BJ (cell line): ENCODE measurements around the gene HES1. TPM values are rescaled to one million over a fixed set of nuclear protein-coding genes. Genes with fewer than 3 reads are reported as not detected.
"Not testable (repeated sequence)": the region's sequence is repeated elsewhere in the genome, so short reads cannot be mapped to it uniquely, and the experiment has no call there.

Experiments used
- CTCF ChIA-PET: fragments of 350-600 bp; formaldehyde crosslinking; extraction: SDS; loops from one replicate; lab custom pipeline; 2021; ENCODE audit warnings: antibody characterized with exemption, inconsistent platforms; lab: Yijun Ruan, JAX
- POLR2A ChIA-PET: fragments of 300-600 bp; sonication (Branson Sonifier 250); formaldehyde crosslinking; extraction: SDS; loops from one replicate; lab custom pipeline; 2021; ENCODE audit warnings: antibody characterized with exemption; lab: Charles Lee
- DNase-seq: peaks from one replicate; pipeline ENCODE4 v3.0.0-alpha.2; 2011; ENCODE audit warnings: low read depth
- H3K27me3 ChIP-seq: 2 replicates; pipeline ENCODE4 v1.6.0; 2011; ENCODE audit warnings: low read length; ENCODE audit not compliant: control insufficient read depth, insufficient read depth
- H3K36me3 ChIP-seq: 2 replicates; pipeline ENCODE4 v1.5.1; 2011; ENCODE audit warnings: low read length; ENCODE audit not compliant: control insufficient read depth, insufficient read depth
- H3K4me3 ChIP-seq: 2 replicates; pipeline ENCODE4 v1.5.1; 2011; ENCODE audit warnings: low read depth, mild to moderate bottlenecking, control low read depth, low read length
- polyA plus RNA-seq: library from polyadenylated mRNA; depleted of rRNA; stranded (reverse); fragments of >200 nt; gene quantifications from 2 replicates; pipeline ENCODE4 v1.2.3, GENCODE V29; 2011
- TF ChIP-seq, protein P1 (sequence below): IDR thresholded peaks from 2 replicates; pipeline ENCODE4 v1.5.1; 2011; ENCODE audit warnings: low read depth, mild to moderate bottlenecking, control low read depth, inconsistent platforms, low read length, moderate library complexity; ENCODE audit not compliant: insufficient read depth

HES1 gene
- polyA plus RNA-seq, 1 experiment: 16.2 TPM

DNA sequence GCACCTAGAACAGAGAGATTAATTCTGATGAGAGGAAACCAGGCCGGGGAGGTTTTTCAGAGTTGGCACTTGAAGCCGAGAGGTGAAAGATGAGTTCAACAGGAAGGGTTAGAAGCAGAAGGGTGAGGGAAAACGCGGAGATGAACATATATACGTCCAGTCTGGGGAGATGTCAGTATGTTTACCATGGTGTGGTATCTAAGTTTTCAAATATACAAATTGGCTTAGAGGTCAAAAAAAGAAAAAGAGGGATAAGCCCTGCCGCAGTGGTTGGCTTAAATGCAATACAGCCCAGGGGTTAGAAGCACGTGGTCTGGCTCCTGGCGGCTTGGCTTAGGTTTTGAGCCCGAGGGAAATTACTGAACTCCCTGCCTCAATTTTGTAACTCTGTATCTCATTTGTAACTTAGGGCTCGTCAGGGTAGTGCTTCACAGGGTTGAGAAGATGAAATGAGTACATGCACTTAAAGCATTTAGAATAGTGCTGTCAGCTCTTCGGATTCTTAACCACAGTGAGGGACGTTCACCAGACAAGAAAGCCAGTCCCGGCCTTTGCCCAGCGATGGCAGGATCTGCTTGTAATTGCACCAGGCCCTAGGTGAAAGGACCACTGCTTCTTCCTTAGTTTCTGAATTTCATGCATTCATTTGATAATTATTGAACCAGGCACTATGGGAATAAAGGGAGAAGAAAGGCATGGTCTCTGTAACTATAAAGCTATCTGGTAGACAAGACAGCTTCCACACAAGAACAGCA is 6.4 kb downstream of the HES1 start:
- POLR2A ChIA-PET: no interaction called here
- DNase-seq: no peak
- Histone ChIP-seq H3K27me3 (no peaks in the 10 kb centered on the region), H3K36me3 (no peaks in the 10 kb centered on the region), H3K4me3 (no peak overlapping the region)
- CTCF ChIA-PET: interaction anchor here (0.6 to 1.0 kb wide), 5 partner anchors 15 to 460 kb away, joined by 3 to 5 read pairs (median 3); no protein-coding TSS in a partner anchor
- TF ChIP-seq, protein P1, sequence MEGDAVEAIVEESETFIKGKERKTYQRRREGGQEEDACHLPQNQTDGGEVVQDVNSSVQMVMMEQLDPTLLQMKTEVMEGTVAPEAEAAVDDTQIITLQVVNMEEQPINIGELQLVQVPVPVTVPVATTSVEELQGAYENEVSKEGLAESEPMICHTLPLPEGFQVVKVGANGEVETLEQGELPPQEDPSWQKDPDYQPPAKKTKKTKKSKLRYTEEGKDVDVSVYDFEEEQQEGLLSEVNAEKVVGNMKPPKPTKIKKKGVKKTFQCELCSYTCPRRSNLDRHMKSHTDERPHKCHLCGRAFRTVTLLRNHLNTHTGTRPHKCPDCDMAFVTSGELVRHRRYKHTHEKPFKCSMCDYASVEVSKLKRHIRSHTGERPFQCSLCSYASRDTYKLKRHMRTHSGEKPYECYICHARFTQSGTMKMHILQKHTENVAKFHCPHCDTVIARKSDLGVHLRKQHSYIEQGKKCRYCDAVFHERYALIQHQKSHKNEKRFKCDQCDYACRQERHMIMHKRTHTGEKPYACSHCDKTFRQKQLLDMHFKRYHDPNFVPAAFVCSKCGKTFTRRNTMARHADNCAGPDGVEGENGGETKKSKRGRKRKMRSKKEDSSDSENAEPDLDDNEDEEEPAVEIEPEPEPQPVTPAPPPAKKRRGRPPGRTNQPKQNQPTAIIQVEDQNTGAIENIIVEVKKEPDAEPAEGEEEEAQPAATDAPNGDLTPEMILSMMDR: no peak

DNA sequence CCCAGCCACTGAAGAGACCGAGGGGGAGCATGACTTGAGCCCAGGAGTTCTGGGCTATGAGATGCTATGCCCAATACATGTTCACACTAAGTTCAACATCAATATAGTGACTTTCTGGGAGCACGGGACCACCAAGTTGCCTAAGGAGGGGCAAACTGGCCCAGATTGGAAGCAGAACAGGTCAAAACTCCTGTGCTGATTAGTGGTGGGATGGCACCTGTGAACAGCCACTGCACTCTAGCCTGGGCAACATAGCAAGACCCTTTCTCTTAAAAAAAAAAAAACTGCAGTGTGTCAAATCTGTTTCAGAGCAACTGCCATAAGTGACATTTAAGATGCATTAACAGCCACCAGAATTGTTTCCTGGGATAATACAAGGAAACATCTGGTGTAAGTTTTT is 9.8 kb downstream of the HES1 start:
- DNase-seq: no peak
- Histone ChIP-seq H3K4me3 (no peak overlapping the region), H3K36me3 (no peaks in the 10 kb centered on the region), H3K27me3 (peaks cover 4% of the 10 kb centered on the region)
- TF ChIP-seq, protein P1: no peak
- POLR2A ChIA-PET: no interaction called here
- CTCF ChIA-PET: no interaction called here

DNA sequence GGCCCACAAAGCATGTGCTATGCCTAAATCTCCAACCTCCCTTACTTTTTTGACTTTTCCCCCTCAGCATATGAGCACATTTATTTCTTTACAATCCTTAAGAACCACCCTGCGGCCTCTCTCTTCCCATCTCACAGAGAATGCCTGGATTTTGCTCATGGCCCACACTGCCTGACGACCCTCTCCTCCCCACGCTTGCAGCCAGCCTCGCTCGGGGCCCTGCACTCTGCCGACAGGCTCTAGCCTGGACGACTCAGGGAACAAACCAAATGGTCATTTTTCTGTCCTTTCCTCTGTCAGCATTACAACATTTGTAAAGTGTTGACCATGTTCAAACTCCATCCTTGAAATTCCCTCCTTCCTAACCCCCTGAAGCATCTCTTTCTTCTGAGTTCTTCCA is 11.7 kb downstream of the HES1 start:
- DNase-seq: no peak
- POLR2A ChIA-PET: no interaction called here
- H3K4me3 ChIP-seq: no peak overlapping the region
- H3K36me3 ChIP-seq: no peaks in the 10 kb centered on the region
- peaks cover 4% of the 10 kb centered on the region for H3K27me3 ChIP-seq
- TF ChIP-seq, protein P1: no peak
- CTCF ChIA-PET: no interaction called here

DNA sequence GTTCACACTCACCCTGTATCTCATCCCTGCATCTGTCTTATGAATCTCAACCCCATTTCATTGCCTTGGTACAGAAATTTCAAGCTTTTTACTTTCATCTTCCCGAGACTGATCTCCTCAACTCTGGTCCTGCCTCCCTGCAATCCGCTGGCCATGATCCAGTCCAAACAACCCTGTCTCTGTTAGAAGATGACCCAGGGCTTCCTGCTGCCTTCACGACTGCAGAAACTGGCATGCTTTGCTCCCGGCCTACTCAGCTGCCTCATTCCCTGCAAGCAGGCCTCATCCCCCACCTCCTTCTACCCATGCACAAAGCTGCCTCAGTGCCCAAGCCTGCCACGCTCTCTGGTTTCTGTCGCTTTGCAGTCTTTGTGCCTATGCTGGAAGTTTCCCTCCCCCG is 12.4 kb downstream of the HES1 start:
- no peak for DNase-seq
- ChIA-PET CTCF (no interaction called here), POLR2A (no interaction called here)
- Histone ChIP-seq H3K27me3 (peaks cover 4% of the 10 kb centered on the region), H3K36me3 (no peaks in the 10 kb centered on the region), H3K4me3 (no peak overlapping the region)
- TF ChIP-seq, protein P1: no peak

DNA sequence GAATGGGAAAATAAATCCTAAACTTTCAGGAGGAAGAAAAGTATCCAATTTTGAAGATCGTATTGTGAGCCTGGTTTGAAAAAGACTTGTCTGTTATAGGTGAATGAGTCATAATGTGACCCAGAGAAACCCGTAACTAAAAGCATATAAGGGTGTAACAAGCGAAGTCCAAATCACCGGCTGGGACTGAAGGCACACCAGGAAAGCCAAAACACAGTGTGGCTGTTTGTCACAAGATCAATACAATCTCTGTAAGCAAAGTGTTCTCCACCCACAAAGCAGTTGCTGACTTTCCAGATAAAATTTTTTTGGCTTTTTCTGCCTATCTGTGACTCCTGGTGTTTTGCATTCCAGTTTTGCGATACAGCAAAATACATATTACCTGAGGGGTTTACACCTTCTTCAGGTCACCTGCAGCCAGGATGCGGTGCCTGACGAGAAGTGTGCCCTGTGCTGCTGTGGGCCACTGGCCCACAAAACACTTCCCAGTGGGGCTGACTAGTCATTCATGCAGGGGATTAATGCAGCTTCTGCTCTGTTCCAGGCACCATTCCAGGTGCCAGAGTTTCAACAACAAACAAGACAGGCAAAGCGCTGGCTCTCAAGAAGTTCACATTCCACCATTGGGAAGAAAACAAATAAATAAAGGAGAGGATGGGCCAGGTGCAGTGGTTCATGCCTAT is 14.4 kb downstream of the HES1 start:
- TF ChIP-seq, protein P1: no peak
- DNase-seq: no peak
- H3K36me3 ChIP-seq: no peaks in the 10 kb centered on the region
- peaks cover 4% of the 10 kb centered on the region for H3K27me3 ChIP-seq
- H3K4me3 ChIP-seq: no peak overlapping the region
- POLR2A ChIA-PET: no interaction called here
- CTCF ChIA-PET: no interaction called here

DNA sequence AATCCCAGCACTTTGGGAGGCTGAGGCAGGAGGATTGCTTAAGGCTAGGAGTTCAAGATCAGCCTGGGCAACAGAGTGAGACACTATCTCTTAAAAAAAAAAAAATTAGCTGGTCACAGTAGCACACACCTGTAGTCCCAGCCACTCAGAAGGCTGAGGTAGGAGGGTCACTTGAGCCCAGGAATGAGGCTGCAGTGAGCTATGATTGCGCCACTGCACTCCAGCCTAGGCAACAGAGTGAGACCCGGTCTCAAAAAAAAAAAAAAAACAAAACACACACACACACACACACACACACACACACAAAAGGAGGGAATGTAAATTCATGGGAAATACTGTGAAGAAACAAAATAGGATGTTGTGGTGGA is 15.0 kb downstream of the HES1 start:
- POLR2A ChIA-PET, CTCF ChIA-PET, H3K27me3 ChIP-seq, H3K36me3 ChIP-seq, DNase-seq, H3K4me3 ChIP-seq: not testable (repeated sequence)
